GM18909 (cell line): ENCODE results near the gene GPR107.

Experiments used
- ATAC-seq: cut with Tn5 transposase; IDR thresholded peaks from one replicate; pipeline ENCODE4 v1.9.1; 2021; ENCODE audit warnings: mild to moderate bottlenecking; ENCODE audit not compliant: unreplicated experiment, poor library complexity

The GPR107 gene

GRCh38 chr9:130050462-130050861 lies 3.2 kb upstream of the GPR107 start:
- ATAC-seq, result no peak

- no peak for ATAC-seq
These were observed 1.9 kb upstream of the GPR107 start for GRCh38 chr9:130051855-130052254.

- ATAC-seq, result no peak
These were observed 600 bp upstream of the GPR107 start for GRCh38 chr9:130053109-130053503.

- peak; percentile 4 for ATAC-seq
These were observed 650 bp downstream of the GPR107 start for GRCh38 chr9:130054325-130054786.

GRCh38 chr9:130054820-130055219 lies 1.1 kb downstream of the GPR107 start:
- ATAC-seq, result no peak

- ATAC-seq, result no peak
These were observed 4.4 kb downstream of the GPR107 start for GRCh38 chr9:130058154-130058553.

- no peak for ATAC-seq
These were observed 5.2 kb downstream of the GPR107 start for GRCh38 chr9:130058887-130059286.

GRCh38 chr9:130060296-130060695 lies 6.6 kb downstream of the GPR107 start:
- no peak for ATAC-seq

GRCh38 chr9:130062750-130063149 lies 9.0 kb downstream of the GPR107 start:
- no peak for ATAC-seq

- no peak for ATAC-seq
These were observed 10.9 kb downstream of the GPR107 start for GRCh38 chr9:130064621-130065020.

- no peak for ATAC-seq
These were observed 15.3 kb downstream of the GPR107 start for GRCh38 chr9:130069048-130069447.

GRCh38 chr9:130072515-130073235 lies 19.0 kb downstream of the GPR107 start:
- ATAC-seq, result peak; percentile 38

GRCh38 chr9:130073373-130073772 lies 19.7 kb downstream of the GPR107 start:
- no peak for ATAC-seq

- ATAC-seq, result no peak
These were observed 24.8 kb downstream of the GPR107 start for GRCh38 chr9:130078547-130078946.

- ATAC-seq, result no peak
These were observed 30.6 kb downstream of the GPR107 start for GRCh38 chr9:130084337-130084736.

GRCh38 chr9:130088051-130088450 lies 34.3 kb downstream of the GPR107 start:
- no peak for ATAC-seq

- ATAC-seq, result no peak
These were observed 35.4 kb downstream of the GPR107 start for GRCh38 chr9:130089141-130089540.

- no peak for ATAC-seq
These were observed 37.2 kb downstream of the GPR107 start for GRCh38 chr9:130090915-130091314.

GRCh38 chr9:130092910-130093309 lies 39.2 kb downstream of the GPR107 start:
- ATAC-seq, result no peak

- no peak for ATAC-seq
These were observed 42.2 kb downstream of the GPR107 start for GRCh38 chr9:130095872-130096271.

- no peak for ATAC-seq
These were observed 47.0 kb downstream of the GPR107 start for GRCh38 chr9:130100681-130101080.

- no peak for ATAC-seq
These were observed 48.2 kb downstream of the GPR107 start for GRCh38 chr9:130101915-130102314.
